IPS DF 4.7 (cell line): ENCODE measurements around the gene ROBO2.

Experiments used
- DNase-seq: peaks from one replicate; pipeline ENCODE4 v3.0.0-alpha.2; 2013; ENCODE audit warnings: low spot score; ENCODE audit errors: extremely low read depth

ROBO2 gene

DNA sequence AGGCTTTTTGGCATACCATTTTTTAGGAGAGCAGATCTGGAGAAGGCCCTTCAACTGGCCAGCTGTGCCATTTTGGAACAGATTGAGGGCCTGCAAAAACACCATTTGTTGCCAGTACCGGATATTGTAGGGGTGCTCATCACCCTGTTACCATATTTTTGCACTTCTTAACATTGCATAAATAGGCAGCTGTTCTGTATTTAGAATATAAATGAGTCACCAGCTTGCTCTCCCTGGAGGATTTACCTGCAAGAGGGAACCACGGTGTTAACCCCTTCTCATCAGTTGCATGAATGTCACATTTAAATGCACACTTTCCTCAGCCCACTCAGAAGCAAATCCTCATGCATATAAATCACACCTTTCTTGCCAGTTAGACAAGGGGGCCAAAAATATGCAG is 435.6 kb downstream of the ROBO2 start:
- DNase-seq: peak; percentile 28

DNA sequence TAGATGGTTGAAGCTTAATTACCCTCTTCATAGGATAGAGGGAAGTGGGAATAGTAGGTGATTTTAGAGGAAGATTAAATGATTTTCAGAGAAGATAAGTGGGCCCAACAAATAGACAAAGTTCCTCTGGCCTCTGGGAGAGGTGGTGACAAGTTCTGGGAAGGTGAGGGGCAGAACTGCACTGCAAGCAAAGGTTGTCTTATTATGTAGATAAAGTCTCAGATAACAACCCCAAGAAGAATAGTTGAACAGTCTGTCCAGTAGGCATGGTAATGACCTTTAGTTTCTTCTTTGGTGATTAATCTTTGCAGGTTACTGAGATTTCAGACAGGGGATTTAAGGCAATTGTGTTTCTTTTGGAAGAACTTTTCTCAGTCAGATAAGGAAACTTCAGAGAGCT is 439.1 kb downstream of the ROBO2 start:
- no peak for DNase-seq

DNA sequence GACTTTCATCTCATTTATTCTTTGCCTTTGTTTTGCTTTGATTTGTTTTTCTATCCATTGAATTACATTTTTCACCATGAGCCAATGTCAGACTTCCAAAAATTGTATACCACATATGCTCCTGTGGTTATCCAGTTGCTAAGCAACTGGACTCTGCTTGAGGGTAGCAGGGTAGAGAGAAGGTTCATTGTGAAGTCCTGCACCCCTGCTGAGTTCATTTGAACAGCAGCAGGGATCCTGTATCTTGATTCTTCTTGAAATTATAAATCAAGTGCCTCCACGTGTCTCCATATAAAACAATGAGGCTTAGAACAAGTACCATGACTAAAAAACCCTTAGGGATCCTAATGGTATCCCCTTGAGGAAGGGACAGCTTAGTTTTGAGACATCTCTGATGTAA is 449.3 kb downstream of the ROBO2 start:
- no peak for DNase-seq

DNA sequence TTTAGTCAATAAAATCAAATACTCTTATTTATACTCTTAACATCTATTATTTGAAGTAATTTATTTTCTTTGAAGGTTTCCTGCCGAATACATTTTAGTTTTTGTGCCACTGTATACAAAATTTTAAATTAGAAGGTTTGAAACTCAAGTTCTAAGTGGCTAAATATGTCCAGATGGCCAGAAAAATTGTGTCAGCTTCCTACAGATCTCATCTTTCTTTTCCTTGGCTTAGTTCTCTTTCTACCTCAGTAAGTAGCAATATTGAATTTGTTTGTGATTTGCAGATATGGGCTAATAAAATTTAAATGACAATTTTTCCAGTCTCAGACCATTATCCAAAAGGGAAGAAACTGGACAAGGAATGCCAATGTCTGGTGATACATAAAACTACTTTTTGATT is 452.1 kb downstream of the ROBO2 start:
- DNase-seq: no peak

DNA sequence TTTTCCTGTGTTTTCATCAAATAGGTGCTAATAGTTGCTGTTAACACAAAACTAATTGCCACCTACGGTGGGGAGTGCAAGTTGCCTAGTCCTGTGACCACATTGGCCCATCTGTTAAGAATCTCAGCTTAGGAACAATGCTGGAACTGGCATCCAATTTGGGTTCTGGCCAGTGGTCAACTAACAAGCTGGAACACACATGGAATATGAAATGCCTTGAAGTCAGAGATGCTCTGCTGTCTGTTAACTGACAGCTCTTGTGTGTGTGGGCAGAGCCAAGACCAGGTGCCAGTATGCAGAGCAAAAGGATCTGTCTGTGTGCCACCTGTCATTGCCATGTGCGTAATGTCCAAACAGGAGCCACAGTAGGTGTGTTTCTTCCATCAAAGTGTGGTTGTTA is 460.8 kb downstream of the ROBO2 start:
- no peak for DNase-seq

DNA sequence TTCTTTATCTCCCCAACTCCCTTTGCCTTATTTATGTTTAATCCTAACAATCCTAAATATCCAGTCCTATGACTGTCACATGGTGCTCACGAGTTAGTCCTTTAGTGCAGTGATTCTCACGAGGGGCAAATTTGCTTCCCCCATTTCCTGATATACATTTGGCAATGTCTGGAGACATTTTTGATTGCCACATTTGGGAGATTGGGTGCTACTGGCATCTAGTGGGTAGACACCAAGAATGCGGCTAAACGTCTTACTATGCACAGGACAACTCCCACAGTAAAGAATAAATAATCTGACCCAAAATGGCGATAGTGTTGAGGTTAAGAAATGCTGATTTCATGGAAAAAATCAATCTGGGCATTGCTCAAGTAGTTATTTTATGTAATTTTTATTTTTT is 466.5 kb downstream of the ROBO2 start:
- no peak for DNase-seq

DNA sequence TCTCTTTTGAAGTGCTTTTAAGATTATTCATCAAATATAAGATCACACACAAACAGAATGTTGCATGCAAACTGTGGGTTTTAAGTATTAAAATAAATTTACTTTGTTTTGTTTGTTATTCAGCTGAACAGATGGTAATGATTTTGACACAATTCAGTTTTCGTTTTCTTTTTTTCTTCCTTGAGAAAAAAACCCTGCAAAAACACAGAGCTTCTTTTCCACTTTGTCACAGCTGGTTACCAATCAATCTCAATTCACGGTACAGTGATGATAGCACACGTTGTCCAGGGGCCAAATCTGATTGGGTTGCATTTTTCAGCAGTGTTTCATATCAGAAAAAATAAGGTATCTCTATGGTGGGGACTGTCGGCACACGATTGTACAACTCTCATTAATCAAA is 473.6 kb downstream of the ROBO2 start:
- DNase-seq: no peak

DNA sequence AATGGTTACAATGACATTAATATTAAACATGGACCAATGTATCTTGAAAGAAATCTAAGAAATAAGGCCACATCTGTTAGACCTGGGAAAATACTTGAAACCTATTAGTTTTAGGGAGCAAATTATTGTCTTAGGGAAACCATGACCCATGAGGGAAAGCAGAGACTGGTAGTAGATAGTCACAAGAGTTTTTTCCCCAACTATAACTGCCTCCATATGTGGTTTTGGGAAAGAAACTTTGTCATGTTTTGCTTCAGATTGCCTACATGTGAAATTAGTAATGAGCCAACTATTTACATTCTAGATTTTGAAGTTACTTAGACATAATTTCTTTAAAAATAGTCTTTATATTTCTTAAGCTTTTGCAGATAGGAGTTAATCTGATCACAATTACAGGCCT is 474.9 kb downstream of the ROBO2 start:
- no peak for DNase-seq

DNA sequence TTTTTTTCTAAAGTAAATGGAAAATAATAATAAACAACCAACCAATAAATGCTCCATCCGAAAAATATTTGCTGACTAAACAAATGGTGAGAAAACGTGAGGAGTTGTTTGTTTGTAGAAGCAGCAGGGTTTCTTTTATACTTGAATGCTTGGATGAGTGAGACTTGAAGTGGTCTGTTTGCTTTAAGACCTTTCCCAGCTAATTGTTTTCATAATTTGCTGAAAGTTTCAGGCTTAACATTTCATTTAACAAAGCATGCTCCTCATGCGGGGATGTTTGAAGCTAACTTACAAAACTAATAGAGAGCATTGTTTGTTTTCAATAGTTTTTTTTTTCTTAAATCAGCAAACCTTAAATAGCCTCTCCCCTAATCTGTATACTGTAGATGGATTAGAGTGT is 484.6 kb downstream of the ROBO2 start:
- no peak for DNase-seq

DNA sequence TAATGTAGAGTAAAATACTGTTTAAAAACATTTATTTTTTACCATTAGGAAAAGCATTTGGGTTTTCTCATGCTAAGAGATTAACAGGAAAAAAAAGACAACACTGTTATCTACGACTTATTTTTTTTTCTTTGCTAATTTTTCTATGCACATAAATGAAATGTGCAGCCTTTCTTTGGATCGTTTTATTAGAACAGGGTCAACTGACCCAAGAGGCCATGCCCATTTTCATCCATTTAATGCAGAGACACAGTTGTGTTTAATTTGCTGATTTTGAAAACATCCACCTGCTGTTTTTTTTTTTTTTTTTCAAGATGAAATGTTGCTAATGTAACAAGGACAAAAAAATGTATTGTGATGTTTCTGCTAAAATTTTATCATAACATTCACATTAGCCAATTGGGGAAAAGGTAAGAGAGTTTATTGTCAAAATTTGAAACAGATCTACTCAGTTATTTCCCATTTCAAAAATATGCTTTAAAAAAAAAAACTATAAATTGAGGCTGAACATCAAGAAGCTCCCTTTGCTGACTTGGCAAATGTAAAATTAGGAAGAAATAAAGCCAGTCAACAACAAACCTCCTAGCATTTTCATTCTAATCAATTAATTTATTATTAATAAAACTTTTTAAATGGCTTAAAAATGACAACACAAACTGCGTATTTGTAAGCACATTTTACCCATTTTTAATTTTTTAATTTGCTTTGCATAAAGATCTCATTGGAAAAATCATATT is 485.2 kb downstream of the ROBO2 start:
- DNase-seq: no peak

DNA sequence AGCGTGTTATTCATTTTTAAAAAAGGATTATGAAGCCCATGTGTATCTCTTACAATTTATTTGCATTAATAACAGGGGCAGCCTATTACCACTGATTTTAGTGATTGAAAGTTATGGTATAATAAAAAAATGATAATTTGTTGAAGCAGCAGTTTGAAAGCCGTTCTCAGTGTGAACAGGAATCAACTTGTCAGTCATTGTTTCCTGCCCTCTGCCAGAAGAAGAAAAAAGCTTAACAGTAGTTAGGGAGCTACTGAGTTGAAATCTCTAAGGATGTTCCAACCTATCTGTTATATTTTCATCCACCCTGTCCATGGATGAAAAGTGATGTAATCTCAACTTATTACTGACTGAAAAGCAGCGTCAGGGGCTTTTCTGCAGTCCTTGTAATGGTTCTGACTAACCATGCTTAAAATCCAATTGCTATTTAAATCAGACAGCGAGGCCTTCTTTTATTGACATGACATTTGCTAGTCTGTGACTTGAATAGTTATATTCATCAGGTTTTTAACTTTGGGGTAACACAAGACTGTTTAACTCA is 486.7 kb downstream of the ROBO2 start:
- DNase-seq: no peak

DNA sequence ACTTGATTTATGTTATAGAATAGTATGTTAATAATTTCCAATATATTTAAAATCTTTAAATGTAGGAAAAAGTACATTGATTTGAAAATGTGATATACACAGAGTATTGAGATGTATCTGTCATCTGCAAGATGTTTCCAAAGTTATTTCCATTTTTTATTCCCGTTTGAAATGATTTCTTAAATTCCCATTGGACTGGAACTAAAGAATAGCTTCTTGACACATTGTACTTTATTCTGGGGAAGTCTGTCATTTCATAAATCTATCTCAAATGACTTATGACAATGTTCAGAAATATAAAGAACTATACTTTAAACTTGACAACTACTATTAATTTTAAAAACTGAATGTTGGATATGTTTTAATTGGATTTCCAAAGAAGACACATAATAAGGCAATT is 489.6 kb downstream of the ROBO2 start:
- no peak for DNase-seq

DNA sequence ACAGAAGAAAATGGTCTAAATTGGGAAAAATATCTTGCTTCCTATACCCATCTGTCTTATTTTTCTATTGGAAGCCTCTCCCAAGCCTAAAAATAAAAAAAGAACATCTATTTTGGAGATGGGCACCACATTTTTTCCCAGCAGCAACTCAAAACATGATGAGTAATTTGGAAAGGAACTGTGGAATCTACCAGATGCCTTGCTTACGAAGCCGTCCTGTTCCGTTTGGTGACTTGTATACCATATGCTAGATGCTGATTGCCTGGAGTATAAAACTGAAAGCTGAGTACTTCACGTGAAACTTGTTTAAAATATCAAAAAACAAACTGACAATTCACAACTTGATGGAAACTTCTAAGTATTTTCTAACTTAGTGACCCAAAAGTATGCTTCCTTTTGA is 491.0 kb downstream of the ROBO2 start:
- no peak for DNase-seq

DNA sequence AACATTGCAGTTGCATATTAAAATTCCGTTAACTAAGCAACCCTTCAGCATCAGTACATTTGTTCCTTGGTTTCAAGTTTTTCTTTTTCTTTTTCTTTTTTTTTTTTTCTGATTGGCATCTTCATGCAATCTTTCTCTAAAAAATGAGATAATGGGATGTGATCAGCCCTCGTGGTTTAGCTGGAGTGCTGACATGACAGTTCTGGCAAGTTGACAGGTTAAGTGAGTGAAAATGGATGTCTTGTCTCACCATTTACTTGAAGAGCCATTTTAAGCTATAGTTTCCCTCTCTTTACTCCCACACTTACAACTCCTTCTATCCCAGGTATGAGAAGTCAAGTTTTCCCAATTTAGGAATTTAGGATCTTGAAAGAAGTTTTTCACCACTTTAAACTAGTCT is 495.2 kb downstream of the ROBO2 start:
- DNase-seq: no peak

DNA sequence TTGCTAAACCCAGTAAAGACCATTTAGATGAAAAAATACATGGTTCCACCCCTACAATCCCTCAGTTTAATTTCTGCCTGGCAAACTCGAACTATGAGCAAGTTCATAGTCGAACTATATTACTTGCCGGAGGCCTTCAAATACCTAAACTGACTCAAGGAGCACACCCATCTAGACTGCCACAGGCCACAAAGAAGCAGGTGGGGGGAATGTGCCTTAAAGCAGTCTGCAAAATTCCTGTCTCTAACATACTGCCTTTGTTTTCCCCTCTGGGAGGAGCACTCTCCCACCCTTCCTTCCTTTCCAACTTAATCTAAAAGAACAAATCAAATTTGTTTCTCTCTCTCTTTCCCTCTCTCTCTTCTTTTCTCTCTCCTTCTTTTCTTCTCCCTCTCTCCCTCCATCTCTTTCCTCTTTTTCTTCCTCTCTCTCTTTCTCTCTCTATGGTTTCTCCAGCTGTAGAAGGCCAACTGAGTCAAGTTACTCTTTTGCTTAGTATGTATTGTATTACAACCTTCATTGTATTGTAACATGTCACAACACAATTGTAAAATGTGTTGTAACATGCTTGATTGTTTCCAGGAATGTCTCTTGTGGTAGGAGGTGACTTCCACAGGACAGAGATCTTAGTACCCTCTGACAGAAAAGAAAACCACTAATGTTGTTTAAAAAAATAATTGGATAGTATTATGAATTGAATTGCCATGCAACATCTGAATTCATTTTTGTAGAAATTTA is 496.3 kb downstream of the ROBO2 start:
- no peak for DNase-seq

DNA sequence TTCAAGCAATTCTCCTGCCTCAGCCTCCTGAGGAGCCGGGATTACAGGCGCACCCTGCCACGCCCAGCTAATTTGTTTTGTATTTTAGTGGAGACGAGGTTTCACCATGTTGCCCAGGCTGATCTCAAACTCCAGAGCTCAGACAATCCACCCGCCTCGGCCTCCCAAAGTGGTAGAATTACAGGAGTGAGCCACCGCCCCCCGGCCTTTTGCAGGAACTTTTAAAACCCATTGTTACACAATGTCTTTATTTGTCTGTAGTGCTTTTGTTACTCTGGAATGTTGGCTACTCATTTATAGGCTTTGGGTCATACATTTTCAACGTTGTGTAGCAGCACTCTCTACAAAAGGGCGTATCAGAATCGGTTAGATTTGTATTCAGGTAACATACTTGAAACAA is 499.1 kb downstream of the ROBO2 start:
- no peak for DNase-seq

DNA sequence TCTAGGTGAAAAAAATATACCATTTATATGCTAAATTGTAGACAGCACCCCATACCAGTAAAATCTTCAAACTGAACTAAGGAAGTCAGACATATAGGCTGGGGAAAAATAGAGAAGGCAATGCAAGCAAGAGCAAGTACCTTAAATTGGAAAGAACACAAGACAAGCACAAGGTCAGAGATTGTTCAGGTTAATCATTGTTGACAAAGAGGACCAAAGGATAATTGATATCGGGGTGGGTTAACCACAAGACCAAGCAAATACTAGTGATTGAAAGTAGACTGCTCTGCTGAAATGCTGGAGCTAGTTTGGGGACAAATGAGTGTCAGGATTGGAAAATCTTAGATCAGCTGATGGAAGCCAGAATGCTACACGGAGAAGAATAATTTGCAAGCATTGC is 499.8 kb downstream of the ROBO2 start:
- no peak for DNase-seq

DNA sequence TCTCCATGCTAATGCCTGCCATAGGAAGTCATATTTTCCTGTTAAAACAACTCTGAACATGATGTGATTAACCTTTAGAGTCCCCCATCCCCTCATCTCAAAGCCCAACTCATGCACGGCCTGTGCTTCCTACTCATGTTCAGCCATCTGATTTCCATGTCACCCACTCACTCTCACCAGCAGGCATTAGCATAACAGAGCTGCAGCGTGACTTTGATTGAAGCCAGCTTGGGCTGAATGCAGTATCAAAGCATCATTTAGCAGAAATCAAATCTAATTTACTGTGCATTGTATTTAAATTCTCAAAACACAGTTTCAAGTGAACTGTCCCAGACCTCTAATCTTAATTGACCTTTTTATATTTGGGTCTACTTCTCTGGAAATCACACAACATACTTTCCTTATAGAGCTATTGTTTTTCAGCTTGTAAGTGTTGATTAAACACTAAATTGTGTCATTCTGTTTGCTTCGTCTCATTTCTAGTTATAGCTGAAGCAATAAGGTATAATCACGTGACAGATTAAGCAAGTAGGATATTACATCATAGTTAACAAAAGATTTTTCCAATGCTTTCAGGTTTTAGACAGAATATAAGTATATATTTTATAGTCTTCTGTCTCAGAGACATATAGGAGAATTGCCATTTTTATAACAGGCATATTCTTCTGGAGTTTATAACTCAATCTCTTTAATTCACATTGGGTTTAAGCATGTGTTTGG is 501.5 kb downstream of the ROBO2 start:
- DNase-seq: no peak

DNA sequence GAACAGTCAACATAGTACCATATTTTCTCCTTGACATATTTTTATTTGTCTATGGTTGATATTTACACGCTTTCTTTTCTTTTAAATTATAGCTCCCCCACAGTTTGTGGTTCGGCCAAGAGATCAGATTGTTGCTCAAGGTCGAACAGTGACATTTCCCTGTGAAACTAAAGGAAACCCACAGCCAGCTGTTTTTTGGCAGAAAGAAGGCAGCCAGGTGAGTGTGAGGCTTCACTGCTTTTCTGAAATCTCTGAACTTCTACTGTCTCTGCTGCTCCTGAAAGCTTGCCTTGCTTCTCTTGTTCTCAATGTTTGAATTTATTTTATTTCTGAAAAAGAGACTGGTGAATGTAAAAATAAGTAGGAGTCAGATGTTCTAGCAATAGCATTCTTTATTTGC is 506.3 kb downstream of the ROBO2 start:
- no peak for DNase-seq

DNA sequence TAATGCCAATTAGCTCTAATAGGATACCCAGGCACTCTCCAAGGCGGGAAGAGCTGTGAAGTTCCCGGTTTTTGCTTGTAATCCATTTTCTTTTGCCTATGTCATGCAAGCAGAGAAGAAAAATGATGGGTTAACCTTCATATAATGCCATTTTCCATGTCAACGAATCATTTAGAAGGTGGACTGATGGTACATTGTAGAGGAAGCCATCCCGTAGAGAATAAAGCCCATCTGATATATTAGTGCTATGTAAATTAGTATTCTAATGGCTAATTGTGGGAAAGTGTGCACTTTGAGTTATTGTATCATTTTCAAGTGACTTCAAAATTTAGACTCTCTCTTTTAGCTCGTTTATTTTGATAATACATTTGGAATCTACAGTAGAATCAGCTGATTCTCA is 509.1 kb downstream of the ROBO2 start:
- DNase-seq: no peak

DNA sequence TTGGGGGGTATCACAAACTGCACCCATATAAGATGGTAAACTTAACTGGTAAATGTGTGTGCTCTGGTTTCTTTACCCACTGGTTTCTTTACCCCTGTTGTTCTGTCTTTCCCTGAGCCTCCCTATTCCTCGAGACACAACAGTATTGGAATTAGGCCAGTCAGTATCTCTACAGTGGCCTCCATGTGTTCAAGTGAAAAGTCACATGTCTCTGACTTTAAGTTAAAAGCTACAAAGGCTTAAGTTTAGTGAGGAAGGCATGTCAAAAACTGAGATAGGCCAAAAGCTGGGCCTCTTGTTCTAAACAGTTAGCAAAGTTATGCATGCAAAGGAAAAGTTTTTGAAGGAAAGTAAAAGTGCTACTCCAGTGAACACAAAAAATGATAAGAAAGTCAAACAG is 513.3 kb downstream of the ROBO2 start:
- no peak for DNase-seq

DNA sequence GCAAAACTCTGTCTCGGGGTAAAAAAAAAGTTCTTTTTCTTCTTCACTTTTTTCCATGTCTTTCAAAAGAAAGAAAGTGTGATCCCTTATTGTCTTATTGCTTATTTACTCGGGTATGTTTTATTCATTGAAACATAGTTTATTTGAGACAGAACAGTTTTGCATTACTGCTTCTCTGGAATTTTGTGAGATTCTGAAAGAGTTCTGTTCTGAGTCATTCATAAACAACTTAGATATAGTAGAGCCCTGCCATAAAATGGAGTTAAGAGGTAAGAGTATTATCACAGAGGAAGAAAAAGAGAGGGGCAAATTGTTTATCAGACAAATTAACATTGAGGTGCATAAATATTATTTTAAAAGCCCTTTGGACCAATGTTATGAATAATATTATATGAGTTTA is 522.2 kb downstream of the ROBO2 start:
- no peak for DNase-seq
